Breast epithelium (tissue), 3 donors: ENCODE measurements around the gene BORCS5.

Source experiments
- POLR2A ChIP-seq: fragments of 450-650 bp; IDR thresholded peaks from one replicate; pipeline ENCODE4 v1.6.1; 2016; ENCODE audit warnings: antibody characterized with exemption, mild to moderate bottlenecking, moderate library complexity
- TF ChIP-seq, protein P1 (sequence below), 3 donors: fragments of 450-650 bp; IDR thresholded peaks; one replicate each; pipeline ENCODE4 v1.5.1; 2016 to 2017; ENCODE audit warnings: antibody characterized with exemption in 3 of 3, mild to moderate bottlenecking in 3 of 3, moderate library complexity in 3 of 3

DNA sequence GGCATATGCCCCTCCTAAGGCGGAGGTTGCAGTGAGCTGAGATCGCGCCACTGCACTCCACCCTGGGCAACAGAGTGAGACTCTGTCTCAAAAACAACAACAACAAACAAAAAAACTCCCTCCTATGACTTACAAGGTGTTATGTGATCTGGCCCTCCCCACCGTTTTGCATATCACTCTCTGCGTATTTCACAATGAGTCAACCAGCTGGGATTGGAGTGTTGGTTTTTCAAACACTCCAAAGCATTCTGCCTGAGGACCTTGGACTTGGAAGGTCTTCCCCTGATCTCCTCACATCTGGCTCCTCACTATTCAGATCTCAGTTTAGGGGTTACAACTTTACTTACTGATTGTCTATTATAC lies 20.8 kb upstream of the BORCS5 start:
- no peak for TF ChIP-seq POLR2A
- TF ChIP-seq, protein P1, sequence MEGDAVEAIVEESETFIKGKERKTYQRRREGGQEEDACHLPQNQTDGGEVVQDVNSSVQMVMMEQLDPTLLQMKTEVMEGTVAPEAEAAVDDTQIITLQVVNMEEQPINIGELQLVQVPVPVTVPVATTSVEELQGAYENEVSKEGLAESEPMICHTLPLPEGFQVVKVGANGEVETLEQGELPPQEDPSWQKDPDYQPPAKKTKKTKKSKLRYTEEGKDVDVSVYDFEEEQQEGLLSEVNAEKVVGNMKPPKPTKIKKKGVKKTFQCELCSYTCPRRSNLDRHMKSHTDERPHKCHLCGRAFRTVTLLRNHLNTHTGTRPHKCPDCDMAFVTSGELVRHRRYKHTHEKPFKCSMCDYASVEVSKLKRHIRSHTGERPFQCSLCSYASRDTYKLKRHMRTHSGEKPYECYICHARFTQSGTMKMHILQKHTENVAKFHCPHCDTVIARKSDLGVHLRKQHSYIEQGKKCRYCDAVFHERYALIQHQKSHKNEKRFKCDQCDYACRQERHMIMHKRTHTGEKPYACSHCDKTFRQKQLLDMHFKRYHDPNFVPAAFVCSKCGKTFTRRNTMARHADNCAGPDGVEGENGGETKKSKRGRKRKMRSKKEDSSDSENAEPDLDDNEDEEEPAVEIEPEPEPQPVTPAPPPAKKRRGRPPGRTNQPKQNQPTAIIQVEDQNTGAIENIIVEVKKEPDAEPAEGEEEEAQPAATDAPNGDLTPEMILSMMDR (IDR thresholded peaks at IDR 0.05) = no peak
